Nephron progenitor cell (in vitro differentiated cells): ENCODE results near the gene CDHR1.
"Not testable (repeated sequence)": the region's sequence is repeated elsewhere in the genome, so short reads cannot be mapped to it uniquely, and the experiment has no call there.

Experiments used
- DNase-seq: peaks from one replicate; pipeline ENCODE4 v3.0.0; 2021
- H3K27ac Mint-ChIP-seq: 2 replicates; pipeline ENCODE4 v1.8.0; 2021; ENCODE audit warnings: mild to moderate bottlenecking, moderate library complexity, mixed read lengths
- H3K27me3 Mint-ChIP-seq: 2 replicates; pipeline ENCODE4 v1.8.0; 2021; ENCODE audit warnings: mild to moderate bottlenecking, low read depth, mixed read lengths; ENCODE audit not compliant: poor library complexity
- H3K36me3 Mint-ChIP-seq: 2 replicates; pipeline ENCODE4 v1.8.0; 2021; ENCODE audit warnings: low read depth, mixed read lengths
- H3K4me1 Mint-ChIP-seq: 2 replicates; pipeline ENCODE4 v1.8.0; 2021; ENCODE audit warnings: mixed read lengths
- H3K4me3 Mint-ChIP-seq: 2 replicates; pipeline ENCODE4 v1.8.0; 2021; ENCODE audit warnings: mild to moderate bottlenecking, moderate library complexity, mixed read lengths
- H3K9me3 Mint-ChIP-seq: 2 replicates; pipeline ENCODE4 v1.8.0; 2021; ENCODE audit warnings: mild to moderate bottlenecking, moderate library complexity, mixed read lengths
- TF ChIP-seq, protein P1 (sequence below): fragments of 200-600 bp; sonication (generic); IDR thresholded peaks from 2 replicates; pipeline ENCODE4 v1.5.0; 2021; ENCODE audit warnings: antibody characterized with exemption

CDHR1 gene

DNA sequence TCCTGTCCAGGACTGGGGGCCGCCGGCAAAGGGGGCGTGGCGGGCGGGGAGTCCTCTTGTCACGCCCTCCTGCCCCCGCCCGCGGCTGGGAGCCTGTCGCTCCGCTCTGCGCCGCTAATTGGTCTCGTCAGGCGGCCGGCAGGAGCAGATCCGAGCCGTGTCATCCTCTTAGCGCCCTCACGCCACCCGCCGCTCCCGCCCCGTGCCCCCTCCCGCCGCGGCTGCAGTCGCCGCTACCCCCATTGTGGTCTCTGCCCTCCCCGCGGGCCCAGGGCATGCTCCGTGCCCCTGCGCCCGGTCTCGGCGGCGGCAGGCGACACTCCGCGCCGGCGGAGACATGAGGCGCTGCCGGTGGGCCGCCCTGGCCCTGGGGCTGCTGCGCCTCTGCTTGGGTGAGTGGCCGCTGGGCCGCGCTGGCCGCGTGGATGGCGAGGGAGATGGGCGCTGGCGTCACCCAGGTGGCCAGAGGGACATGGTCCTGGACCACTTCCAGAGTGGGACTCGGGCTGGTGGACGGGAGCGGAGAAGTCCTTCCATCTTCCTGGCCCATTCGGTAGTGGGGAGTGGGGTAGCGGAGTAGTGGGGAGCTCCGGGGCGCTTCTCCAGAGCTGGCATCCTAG, at the start of gene CDHR1:
TSS of gene CDHR1 (plus strand) at position 114 of the 620 bp plus-strand sequence. CDS start at position 338, 224 bp downstream.
- Mint-ChIP-seq H3K9me3 (no peaks in the 10 kb centered on the region), H3K27me3 (peaks cover 80% of the 10 kb centered on the region), H3K27ac (no peak within 1 kb of the TSS), H3K4me1 (no peaks in the 10 kb centered on the region), H3K4me3 (peak within 1 kb of the TSS; percentile 70), H3K36me3 (no peaks in the 10 kb centered on the region)
- TF ChIP-seq, protein P1, sequence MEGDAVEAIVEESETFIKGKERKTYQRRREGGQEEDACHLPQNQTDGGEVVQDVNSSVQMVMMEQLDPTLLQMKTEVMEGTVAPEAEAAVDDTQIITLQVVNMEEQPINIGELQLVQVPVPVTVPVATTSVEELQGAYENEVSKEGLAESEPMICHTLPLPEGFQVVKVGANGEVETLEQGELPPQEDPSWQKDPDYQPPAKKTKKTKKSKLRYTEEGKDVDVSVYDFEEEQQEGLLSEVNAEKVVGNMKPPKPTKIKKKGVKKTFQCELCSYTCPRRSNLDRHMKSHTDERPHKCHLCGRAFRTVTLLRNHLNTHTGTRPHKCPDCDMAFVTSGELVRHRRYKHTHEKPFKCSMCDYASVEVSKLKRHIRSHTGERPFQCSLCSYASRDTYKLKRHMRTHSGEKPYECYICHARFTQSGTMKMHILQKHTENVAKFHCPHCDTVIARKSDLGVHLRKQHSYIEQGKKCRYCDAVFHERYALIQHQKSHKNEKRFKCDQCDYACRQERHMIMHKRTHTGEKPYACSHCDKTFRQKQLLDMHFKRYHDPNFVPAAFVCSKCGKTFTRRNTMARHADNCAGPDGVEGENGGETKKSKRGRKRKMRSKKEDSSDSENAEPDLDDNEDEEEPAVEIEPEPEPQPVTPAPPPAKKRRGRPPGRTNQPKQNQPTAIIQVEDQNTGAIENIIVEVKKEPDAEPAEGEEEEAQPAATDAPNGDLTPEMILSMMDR, result no peak
- DNase-seq, result peak; percentile 77

GRCh38 chr10:84147347-84147746, 47.0 kb upstream of the CDHR1 start:
- no peaks in the 10 kb centered on the region for H3K9me3 Mint-ChIP-seq
- no peak overlapping the region for H3K4me3 Mint-ChIP-seq
- H3K27me3 Mint-ChIP-seq, result no peaks in the 10 kb centered on the region
- H3K4me1 Mint-ChIP-seq, result no peaks in the 10 kb centered on the region
- no peak for DNase-seq
- H3K36me3 Mint-ChIP-seq, result peaks cover 53% of the 10 kb centered on the region
- H3K27ac Mint-ChIP-seq, result no peak overlapping the region
- TF ChIP-seq, protein P1, result no peak

- not testable (repeated sequence) for H3K4me1 Mint-ChIP-seq, DNase-seq, H3K27ac Mint-ChIP-seq, H3K4me3 Mint-ChIP-seq, H3K27me3 Mint-ChIP-seq, H3K9me3 Mint-ChIP-seq
- H3K36me3 Mint-ChIP-seq, result peaks cover 57% of the 10 kb centered on the region
- TF ChIP-seq, protein P1, result peak; percentile 79
These were observed 46.2 kb upstream of the CDHR1 start for GRCh38 chr10:84148006-84148597.

GRCh38 chr10:84149854-84150253, 44.5 kb upstream of the CDHR1 start:
- H3K4me3 Mint-ChIP-seq, result no peak overlapping the region
- H3K27me3 Mint-ChIP-seq, result no peaks in the 10 kb centered on the region
- H3K9me3 Mint-ChIP-seq, result no peaks in the 10 kb centered on the region
- H3K4me1 Mint-ChIP-seq, result peaks cover under 1% of the 10 kb centered on the region
- DNase-seq, result no peak
- peaks cover 57% of the 10 kb centered on the region for H3K36me3 Mint-ChIP-seq
- H3K27ac Mint-ChIP-seq, result no peak overlapping the region
- TF ChIP-seq, protein P1, result no peak

GRCh38 chr10:84152769-84153168, 41.6 kb upstream of the CDHR1 start:
- Mint-ChIP-seq H3K4me1 (peaks cover 4% of the 10 kb centered on the region), H3K27me3 (no peaks in the 10 kb centered on the region), H3K36me3 (peaks cover 43% of the 10 kb centered on the region), H3K4me3 (no peak overlapping the region), H3K27ac (no peak overlapping the region), H3K9me3 (no peaks in the 10 kb centered on the region)
- no peak for DNase-seq
- TF ChIP-seq, protein P1, result no peak

DNA sequence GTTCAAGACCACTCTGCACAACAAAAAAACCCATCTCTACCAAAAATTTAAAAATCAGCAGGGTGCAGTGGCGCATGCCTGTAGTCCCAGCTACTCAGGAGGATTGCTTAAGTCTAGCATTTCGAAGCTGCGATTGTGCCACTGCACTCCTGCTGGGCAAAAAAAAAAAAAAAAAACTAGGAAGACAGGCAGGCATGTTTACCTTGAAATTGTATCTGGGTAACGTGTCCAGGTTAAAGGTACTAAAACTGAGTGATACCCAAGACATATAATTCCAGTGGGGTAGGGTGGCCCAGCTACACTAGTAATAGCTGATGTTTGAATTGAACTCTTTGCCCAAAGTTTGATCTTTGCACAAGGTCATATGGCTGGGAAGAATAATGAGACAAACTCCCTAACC, 38.8 kb upstream of the CDHR1 start:
- H3K4me1 Mint-ChIP-seq, result peaks cover 14% of the 10 kb centered on the region
- H3K9me3 Mint-ChIP-seq, result no peaks in the 10 kb centered on the region
- TF ChIP-seq, protein P1, result no peak
- H3K36me3 Mint-ChIP-seq, result peaks cover 30% of the 10 kb centered on the region
- no peak overlapping the region for H3K4me3 Mint-ChIP-seq
- no peaks in the 10 kb centered on the region for H3K27me3 Mint-ChIP-seq
- no peak overlapping the region for H3K27ac Mint-ChIP-seq
- no peak for DNase-seq
